GM21423 (cell line): ENCODE measurements around the gene LAMC3.

ENCODE experiments used
- ATAC-seq: cut with Tn5 transposase; IDR thresholded peaks from one replicate; pipeline ENCODE4 v1.9.1; 2021; ENCODE audit warnings: mild to moderate bottlenecking, moderate library complexity; ENCODE audit not compliant: unreplicated experiment

The LAMC3 gene

GRCh38 chr9:131042666-131043065, 33.7 kb downstream of the LAMC3 start:
- ATAC-seq, result no peak

- no peak for ATAC-seq
These were observed 34.1 kb downstream of the LAMC3 start for GRCh38 chr9:131043087-131043486.

GRCh38 chr9:131043646-131044045, 34.7 kb downstream of the LAMC3 start:
- ATAC-seq, result no peak

- ATAC-seq, result no peak
These were observed 36.5 kb downstream of the LAMC3 start for GRCh38 chr9:131045300-131046092.

- ATAC-seq, result no peak
These were observed 37.1 kb downstream of the LAMC3 start for GRCh38 chr9:131046093-131046380.

- ATAC-seq, result no peak
These were observed 37.7 kb downstream of the LAMC3 start for GRCh38 chr9:131046581-131047202.

- ATAC-seq, result no peak
These were observed 39.4 kb downstream of the LAMC3 start for GRCh38 chr9:131048332-131048731.

- ATAC-seq, result no peak
These were observed 39.8 kb downstream of the LAMC3 start for GRCh38 chr9:131048820-131049219.

GRCh38 chr9:131049829-131050715, 41.1 kb downstream of the LAMC3 start:
- ATAC-seq, result no peak

GRCh38 chr9:131050831-131051230, 41.9 kb downstream of the LAMC3 start:
- ATAC-seq, result no peak

- ATAC-seq, result no peak
These were observed 42.9 kb downstream of the LAMC3 start for GRCh38 chr9:131051592-131052517.

- no peak for ATAC-seq
These were observed 44.9 kb downstream of the LAMC3 start for GRCh38 chr9:131053896-131054295.

- no peak for ATAC-seq
These were observed 48.0 kb downstream of the LAMC3 start for GRCh38 chr9:131056781-131057506.

GRCh38 chr9:131060900-131061630, 52.1 kb downstream of the LAMC3 start:
- ATAC-seq, result no peak

GRCh38 chr9:131062969-131063368, 54.0 kb downstream of the LAMC3 start:
- ATAC-seq, result no peak

GRCh38 chr9:131065599-131065998, 56.6 kb downstream of the LAMC3 start:
- ATAC-seq, result no peak

- ATAC-seq, result no peak
These were observed 58.7 kb downstream of the LAMC3 start for GRCh38 chr9:131067625-131068024.

GRCh38 chr9:131068076-131068816, 59.3 kb downstream of the LAMC3 start:
- ATAC-seq, result no peak

GRCh38 chr9:131069699-131070098, 60.7 kb downstream of the LAMC3 start:
- no peak for ATAC-seq
